NT2/D1 (cell line): ENCODE results near the gene ABLIM2.

Experiments used
- SUZ12 ChIP-seq: IDR thresholded peaks from 2 replicates; pipeline ENCODE4 v1.6.1; 2011; ENCODE audit not compliant: insufficient read length, insufficient read depth; ENCODE audit errors: extremely low read depth
- YY1 ChIP-seq: IDR thresholded peaks from 2 replicates; pipeline ENCODE4 v1.6.1; 2011; ENCODE audit not compliant: insufficient read length, insufficient read depth
- ZNF274 ChIP-seq: IDR thresholded peaks from 2 replicates; pipeline ENCODE4 v1.6.1; 2011; ENCODE audit warnings: mild to moderate bottlenecking, low read depth, low read length

GRCh38 chr4:7979652-7979968, 179.0 kb downstream of the ABLIM2 start:
- TF ChIP-seq SUZ12 (no peak), YY1 (no peak), ZNF274 (no peak)
